ENCODE results near the gene CDH23.

- TF ChIP-seq, protein P1, sequence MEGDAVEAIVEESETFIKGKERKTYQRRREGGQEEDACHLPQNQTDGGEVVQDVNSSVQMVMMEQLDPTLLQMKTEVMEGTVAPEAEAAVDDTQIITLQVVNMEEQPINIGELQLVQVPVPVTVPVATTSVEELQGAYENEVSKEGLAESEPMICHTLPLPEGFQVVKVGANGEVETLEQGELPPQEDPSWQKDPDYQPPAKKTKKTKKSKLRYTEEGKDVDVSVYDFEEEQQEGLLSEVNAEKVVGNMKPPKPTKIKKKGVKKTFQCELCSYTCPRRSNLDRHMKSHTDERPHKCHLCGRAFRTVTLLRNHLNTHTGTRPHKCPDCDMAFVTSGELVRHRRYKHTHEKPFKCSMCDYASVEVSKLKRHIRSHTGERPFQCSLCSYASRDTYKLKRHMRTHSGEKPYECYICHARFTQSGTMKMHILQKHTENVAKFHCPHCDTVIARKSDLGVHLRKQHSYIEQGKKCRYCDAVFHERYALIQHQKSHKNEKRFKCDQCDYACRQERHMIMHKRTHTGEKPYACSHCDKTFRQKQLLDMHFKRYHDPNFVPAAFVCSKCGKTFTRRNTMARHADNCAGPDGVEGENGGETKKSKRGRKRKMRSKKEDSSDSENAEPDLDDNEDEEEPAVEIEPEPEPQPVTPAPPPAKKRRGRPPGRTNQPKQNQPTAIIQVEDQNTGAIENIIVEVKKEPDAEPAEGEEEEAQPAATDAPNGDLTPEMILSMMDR (optimal IDR thresholded peaks at IDR 0.05 in 1 of 3, IDR thresholded peaks at IDR 0.05 in 1 of 3, conservative IDR thresholded peaks at IDR 0.05 in 1 of 3; ENCODE audit: extremely low read depth in 1 of 3, insufficient read depth in 2 of 3, low read length in 3 of 3), result no peak
- TF ChIP-seq EZH2 (IDR thresholded peaks at IDR 0.05; ENCODE audit: low read length), result no peak
These were observed 259.5 kb downstream of the CDH23 start for GRCh38 chr10:71656220-71656619.
